HG03565 (cell line): ENCODE measurements around the gene DOCK2.

Experiments used
- ATAC-seq: cut with Tn5 transposase; IDR thresholded peaks from one replicate; pipeline ENCODE4 v1.9.1; 2021; ENCODE audit warnings: mild to moderate bottlenecking, moderate library complexity; ENCODE audit not compliant: unreplicated experiment

Gene DOCK2

GRCh38 chr5:170011751-170012150 lies 374.7 kb downstream of the DOCK2 start:
- no peak for ATAC-seq

GRCh38 chr5:170012622-170013021 lies 375.5 kb downstream of the DOCK2 start:
- ATAC-seq: no peak

- no peak for ATAC-seq
Measured at GRCh38 chr5:170020423-170020822, 383.3 kb downstream of the DOCK2 start.

- ATAC-seq: no peak
Measured at GRCh38 chr5:170021506-170021905, 384.4 kb downstream of the DOCK2 start.

- ATAC-seq: no peak
Measured at GRCh38 chr5:170025853-170026252, 388.8 kb downstream of the DOCK2 start.

- ATAC-seq: no peak
Measured at GRCh38 chr5:170028124-170028523, 391.0 kb downstream of the DOCK2 start.

- ATAC-seq: no peak
Measured at GRCh38 chr5:170034231-170034630, 397.2 kb downstream of the DOCK2 start.

GRCh38 chr5:170038241-170038640 lies 401.2 kb downstream of the DOCK2 start:
- no peak for ATAC-seq

GRCh38 chr5:170039830-170040229 lies 402.8 kb downstream of the DOCK2 start:
- ATAC-seq: no peak

GRCh38 chr5:170046241-170046640 lies 409.2 kb downstream of the DOCK2 start:
- no peak for ATAC-seq

- ATAC-seq: no peak
Measured at GRCh38 chr5:170049713-170050112, 412.6 kb downstream of the DOCK2 start.

GRCh38 chr5:170053896-170054295 lies 416.8 kb downstream of the DOCK2 start:
- no peak for ATAC-seq

GRCh38 chr5:170055606-170056005 lies 418.5 kb downstream of the DOCK2 start:
- no peak for ATAC-seq

GRCh38 chr5:170056561-170057267 lies 419.6 kb downstream of the DOCK2 start:
- ATAC-seq: no peak

GRCh38 chr5:170057311-170057710 lies 420.2 kb downstream of the DOCK2 start:
- no peak for ATAC-seq

- ATAC-seq: no peak
Measured at GRCh38 chr5:170059221-170059620, 422.1 kb downstream of the DOCK2 start.

GRCh38 chr5:170067152-170067551 lies 430.1 kb downstream of the DOCK2 start:
- no peak for ATAC-seq

- ATAC-seq: no peak
Measured at GRCh38 chr5:170067574-170068170, 430.6 kb downstream of the DOCK2 start.

GRCh38 chr5:170069512-170069911 lies 432.4 kb downstream of the DOCK2 start:
- no peak for ATAC-seq

GRCh38 chr5:170070556-170071412 lies 433.7 kb downstream of the DOCK2 start:
- no peak for ATAC-seq

- ATAC-seq: no peak
Measured at GRCh38 chr5:170071748-170072147, 434.7 kb downstream of the DOCK2 start.

GRCh38 chr5:170075696-170076095 lies 438.6 kb downstream of the DOCK2 start:
- ATAC-seq: no peak
